Immature natural killer cell (primary cell): ENCODE data around the gene EPG5. TPM values are rescaled to one million over a fixed set of nuclear protein-coding genes. Genes with fewer than 3 reads are reported as not detected.
"Not testable (repeated sequence)": the region's sequence is repeated elsewhere in the genome, so short reads cannot be mapped to it uniquely, and the experiment has no call there.

Source experiments
- DNase-seq, 3 donors: peaks; one replicate each; pipeline ENCODE4 v3.0.0; 2022; ENCODE audit warnings: mixed read lengths in 1 of 3
- H3K27ac Mint-ChIP-seq, 6 donors: one replicate each; pipeline ENCODE4 v1.8.0; 2020; ENCODE audit warnings: mixed read lengths in 6 of 6, mild to moderate bottlenecking in 5 of 6, inconsistent platforms in 4 of 6, moderate library complexity in 3 of 6
- H3K27me3 Mint-ChIP-seq, 3 donors: one replicate each; pipeline ENCODE4 v1.8.0; 2020 to 2021; ENCODE audit warnings: low read depth in 3 of 3, mild to moderate bottlenecking in 3 of 3, mixed read lengths in 3 of 3, moderate library complexity in 3 of 3, inconsistent platforms in 1 of 3
- H3K36me3 Mint-ChIP-seq, 3 donors: one replicate each; pipeline ENCODE4 v1.8.0; 2020; ENCODE audit warnings: mixed read lengths in 3 of 3, inconsistent platforms in 2 of 3, mild to moderate bottlenecking in 2 of 3
- H3K4me1 Mint-ChIP-seq, 2 donors: one replicate each; pipeline ENCODE4 v1.8.0; 2020; ENCODE audit warnings: inconsistent platforms in 2 of 2, mild to moderate bottlenecking in 2 of 2, mixed read lengths in 2 of 2, moderate library complexity in 1 of 2
- H3K4me3 Mint-ChIP-seq, 5 donors: one replicate each; pipeline ENCODE4 v1.8.0; 2020; ENCODE audit warnings: mild to moderate bottlenecking in 5 of 5, mixed read lengths in 5 of 5, inconsistent platforms in 3 of 5, moderate library complexity in 3 of 5
- H3K9me3 Mint-ChIP-seq, 6 donors: one replicate each; pipeline ENCODE4 v1.8.0; 2020; ENCODE audit warnings: mild to moderate bottlenecking in 6 of 6, mixed read lengths in 6 of 6, inconsistent platforms in 4 of 6, moderate library complexity in 3 of 6
- polyA plus RNA-seq, 3 donors: library from polyadenylated mRNA; unstranded; fragments of 300-500 nt; fragmentation: Illumina TruSeq; gene quantifications; one replicate each; pipeline ENCODE4 v1.2.3, GENCODE V29; 2021

Gene EPG5
- polyA plus RNA-seq, 3 donors from 2014 or later: 2.9 to 6.5 (median 5.3) TPM

GRCh38 chr18:45863469-45863868 lies 103.7 kb downstream of the EPG5 start:
- Mint-ChIP-seq H3K27me3 (no peaks in the 10 kb centered on the region), H3K36me3 (peaks cover 46 to 85% (median 65%) of the 10 kb centered on the region in 3 donors), H3K27ac (peak overlapping the region in 2 of 6 donors; percentile 7 to 33), H3K4me3 (no peak overlapping the region), H3K4me1 (no peaks in the 10 kb centered on the region), H3K9me3 (no peaks in the 10 kb centered on the region)
- no peak for DNase-seq

DNA sequence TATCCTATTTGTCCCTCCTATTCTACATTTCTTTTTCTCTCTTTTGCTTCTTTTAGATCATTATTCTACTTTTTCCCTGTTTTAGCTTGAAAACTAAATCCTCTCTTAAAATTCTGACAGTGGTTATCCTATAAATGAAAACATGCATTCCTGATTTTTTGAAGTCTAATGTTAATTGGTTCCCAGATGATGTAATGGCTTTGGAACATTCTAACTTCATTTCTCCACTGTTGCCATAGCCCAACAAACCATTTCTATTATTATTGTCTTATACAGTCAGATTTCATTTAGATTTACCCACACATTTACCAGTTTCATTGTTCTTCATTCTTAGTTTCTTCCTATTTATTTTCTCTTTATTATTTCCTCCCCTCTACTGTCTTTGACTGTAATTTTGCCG lies 105.2 kb downstream of the EPG5 start:
- DNase-seq: no peak
- H3K4me3 Mint-ChIP-seq: no peak overlapping the region
- no peaks in the 10 kb centered on the region for H3K9me3 Mint-ChIP-seq
- H3K27ac Mint-ChIP-seq: peak overlapping the region in 3 of 6 donors; percentile 7 to 41 (median 37)
- no peaks in the 10 kb centered on the region for H3K4me1 Mint-ChIP-seq
- H3K27me3 Mint-ChIP-seq: no peaks in the 10 kb centered on the region
- peaks cover 52 to 83% (median 61%) of the 10 kb centered on the region in 3 donors for H3K36me3 Mint-ChIP-seq

- H3K4me1 Mint-ChIP-seq: no peaks in the 10 kb centered on the region
- no peak overlapping the region for H3K4me3 Mint-ChIP-seq
- H3K27me3 Mint-ChIP-seq: no peaks in the 10 kb centered on the region
- no peaks in the 10 kb centered on the region for H3K9me3 Mint-ChIP-seq
- H3K36me3 Mint-ChIP-seq: peaks cover 52 to 83% (median 62%) of the 10 kb centered on the region in 3 donors
- DNase-seq: no peak
- peak overlapping the region in 1 of 6 donors; percentile 41 for H3K27ac Mint-ChIP-seq
Observed at GRCh38 chr18:45860971-45861370, 106.2 kb downstream of the EPG5 start.

- DNase-seq: no peak
- Mint-ChIP-seq H3K36me3 (peaks cover 47 to 83% (median 62%) of the 10 kb centered on the region in 3 donors), H3K9me3 (no peaks in the 10 kb centered on the region), H3K4me3 (no peak overlapping the region), H3K4me1 (no peaks in the 10 kb centered on the region), H3K27me3 (no peaks in the 10 kb centered on the region), H3K27ac (peak overlapping the region in 1 of 6 donors; percentile 24)
Observed at GRCh38 chr18:45860492-45860891, 106.6 kb downstream of the EPG5 start.

DNA sequence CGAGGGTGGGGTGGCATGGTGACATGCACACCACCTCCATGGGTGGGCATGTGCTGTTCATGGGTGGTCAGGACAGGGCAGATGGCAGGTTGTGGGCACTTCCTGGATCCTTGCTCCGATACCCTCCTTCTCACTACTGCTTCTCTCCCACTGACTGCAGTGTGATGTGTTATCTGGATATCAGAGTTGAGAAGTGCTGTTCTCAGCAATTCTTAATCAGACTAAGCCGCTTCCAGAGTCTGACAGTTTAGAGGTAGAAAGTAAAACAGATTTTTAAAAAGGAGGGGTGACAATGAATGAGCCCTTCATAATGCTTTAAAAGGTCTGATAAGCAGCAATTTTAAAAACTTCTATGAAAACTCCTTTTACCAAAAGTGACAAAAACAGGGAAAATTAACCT lies 107.8 kb downstream of the EPG5 start:
- Mint-ChIP-seq H3K9me3 (no peaks in the 10 kb centered on the region), H3K36me3 (peaks cover 39 to 79% (median 57%) of the 10 kb centered on the region in 3 donors), H3K4me3 (no peak overlapping the region), H3K4me1 (no peaks in the 10 kb centered on the region), H3K27me3 (peaks cover 0 to 2% (median 0%) of the 10 kb centered on the region in 3 donors), H3K27ac (no peak overlapping the region)
- no peak for DNase-seq

- H3K4me3 Mint-ChIP-seq: no peak overlapping the region
- H3K36me3 Mint-ChIP-seq: peaks cover 23 to 79% (median 54%) of the 10 kb centered on the region in 3 donors
- no peaks in the 10 kb centered on the region for H3K9me3 Mint-ChIP-seq
- peaks cover 0 to 2% of the 10 kb centered on the region in 2 donors for H3K4me1 Mint-ChIP-seq
- no peak overlapping the region for H3K27ac Mint-ChIP-seq
- H3K27me3 Mint-ChIP-seq: peaks cover 0 to 3% (median 2%) of the 10 kb centered on the region in 3 donors
- no peak for DNase-seq
Observed at GRCh38 chr18:45856531-45856930, 110.6 kb downstream of the EPG5 start.

DNA sequence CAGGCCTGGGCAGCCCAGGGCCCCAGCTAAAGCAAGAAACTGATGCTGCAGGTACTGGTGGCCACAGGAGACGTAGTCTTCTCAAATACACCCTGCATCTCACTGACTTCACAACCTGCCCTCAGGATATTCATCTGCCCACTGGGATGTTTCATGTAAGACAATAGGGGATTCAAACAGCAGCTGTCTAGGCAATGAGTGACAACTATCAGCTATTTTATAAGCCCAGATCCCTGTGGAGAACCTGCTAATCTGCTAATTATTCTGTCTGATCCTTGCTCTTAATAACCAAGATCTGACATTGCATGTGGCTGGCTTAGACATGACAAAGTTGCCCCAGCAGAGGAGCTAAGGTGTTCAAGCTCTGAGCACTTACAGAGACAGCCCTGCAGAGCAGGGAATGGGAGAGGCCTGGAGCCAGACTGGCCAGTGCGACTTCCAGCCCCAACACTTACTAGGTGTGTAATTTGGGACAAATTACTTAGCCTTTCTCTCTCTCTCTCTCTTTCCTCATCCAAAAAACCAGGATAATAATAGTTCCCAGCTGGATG lies 113.0 kb downstream of the EPG5 start:
- DNase-seq: no peak
- Mint-ChIP-seq H3K27ac (peak overlapping the region in 2 of 6 donors; percentile 19 to 58), H3K36me3 (peaks cover 22 to 78% (median 42%) of the 10 kb centered on the region in 3 donors), H3K4me3 (no peak overlapping the region), H3K27me3 (peaks cover 2 to 3% (median 2%) of the 10 kb centered on the region in 3 donors), H3K9me3 (no peaks in the 10 kb centered on the region), H3K4me1 (peaks cover 0 to 2% of the 10 kb centered on the region in 2 donors)

DNA sequence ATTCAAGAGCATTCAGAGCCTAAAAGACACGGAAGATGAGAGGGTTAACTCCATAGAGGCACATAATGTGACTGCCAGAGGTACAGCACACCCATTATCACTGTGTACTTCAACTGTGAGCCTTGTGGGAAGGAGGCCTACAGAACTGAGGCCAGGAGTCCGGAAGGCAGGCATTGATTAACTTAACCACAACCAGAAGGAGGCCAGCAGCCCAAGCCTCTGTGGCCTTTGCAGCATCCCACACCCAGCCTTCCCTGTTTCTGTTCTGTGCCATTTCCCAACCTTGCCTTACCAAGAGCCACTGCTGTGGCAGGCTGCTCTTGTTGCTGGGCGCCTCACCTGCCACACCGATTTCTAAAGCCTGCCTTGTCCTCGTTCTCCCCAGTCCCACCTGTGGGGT lies 114.5 kb downstream of the EPG5 start:
- DNase-seq: no peak
- peaks cover 22 to 66% (median 40%) of the 10 kb centered on the region in 3 donors for H3K36me3 Mint-ChIP-seq
- H3K4me3 Mint-ChIP-seq: no peak overlapping the region
- peaks cover 2 to 3% (median 2%) of the 10 kb centered on the region in 3 donors for H3K27me3 Mint-ChIP-seq
- peaks cover 2 to 8% of the 10 kb centered on the region in 2 donors for H3K4me1 Mint-ChIP-seq
- H3K27ac Mint-ChIP-seq: peak overlapping the region in 3 of 6 donors; percentile 4 to 67 (median 48)
- H3K9me3 Mint-ChIP-seq: no peaks in the 10 kb centered on the region

GRCh38 chr18:45851161-45851925 lies 115.8 kb downstream of the EPG5 start:
- DNase-seq: no peak
- H3K27me3 Mint-ChIP-seq: peaks cover 2 to 5% (median 2%) of the 10 kb centered on the region in 3 donors
- H3K9me3 Mint-ChIP-seq: no peaks in the 10 kb centered on the region
- peak overlapping the region in 4 of 6 donors; percentile 1 to 24 (median 12) for H3K27ac Mint-ChIP-seq
- H3K36me3 Mint-ChIP-seq: peaks cover 18 to 57% (median 36%) of the 10 kb centered on the region in 3 donors
- no peak overlapping the region for H3K4me3 Mint-ChIP-seq
- H3K4me1 Mint-ChIP-seq: peaks cover 10 to 19% of the 10 kb centered on the region in 2 donors

DNA sequence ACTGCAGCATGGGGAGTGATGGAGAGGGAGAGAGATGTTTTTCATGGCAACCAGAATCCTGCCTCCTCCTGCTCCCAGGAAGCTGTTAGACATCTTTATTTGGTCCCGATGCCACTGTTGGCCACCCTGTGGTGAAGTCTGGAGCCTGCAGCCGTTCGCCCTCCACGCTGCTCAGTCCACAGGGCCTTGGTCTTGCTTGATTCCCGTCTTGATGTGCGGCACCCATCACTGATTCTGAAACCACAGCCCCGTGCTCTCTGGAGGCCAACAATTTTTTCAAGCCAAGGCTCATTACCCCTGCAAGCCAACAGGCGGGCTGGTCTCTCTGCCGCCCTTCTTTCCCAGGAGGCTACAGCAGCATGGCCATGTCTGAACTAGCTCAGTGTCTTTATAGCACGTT lies 117.1 kb downstream of the EPG5 start:
- H3K4me3 Mint-ChIP-seq: no peak overlapping the region
- peak overlapping the region in 2 of 6 donors; percentile 28 to 44 for H3K27ac Mint-ChIP-seq
- H3K4me1 Mint-ChIP-seq: peaks cover 12 to 19% of the 10 kb centered on the region in 2 donors
- H3K27me3 Mint-ChIP-seq: peaks cover 2 to 6% (median 2%) of the 10 kb centered on the region in 3 donors
- H3K36me3 Mint-ChIP-seq: peaks cover 18 to 44% (median 23%) of the 10 kb centered on the region in 3 donors
- no peaks in the 10 kb centered on the region for H3K9me3 Mint-ChIP-seq
- no peak for DNase-seq

GRCh38 chr18:45849529-45849928 lies 117.6 kb downstream of the EPG5 start:
- Mint-ChIP-seq H3K9me3 (no peaks in the 10 kb centered on the region), H3K36me3 (peaks cover 18 to 42% (median 21%) of the 10 kb centered on the region in 3 donors), H3K4me1 (peaks cover 12 to 19% of the 10 kb centered on the region in 2 donors), H3K27ac (peak overlapping the region in 1 of 6 donors; percentile 28), H3K4me3 (no peak overlapping the region), H3K27me3 (peaks cover 0 to 6% (median 2%) of the 10 kb centered on the region in 3 donors)
- no peak for DNase-seq

DNA sequence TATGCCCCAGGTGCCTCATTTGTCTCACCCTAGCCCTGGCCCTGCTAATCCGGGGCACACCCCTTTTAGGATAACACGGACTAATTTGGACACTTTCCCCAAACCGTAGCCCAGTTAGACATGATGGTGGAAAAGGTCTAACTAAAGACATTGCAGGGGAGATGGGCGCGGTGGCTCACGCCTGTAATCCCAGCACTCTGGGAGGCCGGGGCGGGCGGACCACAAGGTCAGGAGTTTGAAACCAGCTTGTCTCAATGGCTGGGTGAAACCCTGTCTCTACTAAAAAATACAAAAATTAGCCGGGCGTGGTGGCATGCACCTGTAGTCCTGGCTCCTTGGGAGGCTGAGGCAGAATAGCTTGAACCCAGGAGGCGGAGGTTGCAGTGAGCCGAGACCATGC lies 118.5 kb downstream of the EPG5 start:
- H3K4me3 Mint-ChIP-seq, H3K27me3 Mint-ChIP-seq, DNase-seq, H3K9me3 Mint-ChIP-seq: not testable (repeated sequence)
- Mint-ChIP-seq H3K4me1 (peaks cover 12 to 19% of the 10 kb centered on the region in 2 donors), H3K27ac (peak overlapping the region in 2 of 6 donors; percentile 44 to 57), H3K36me3 (peaks cover 18 to 39% (median 21%) of the 10 kb centered on the region in 3 donors)

DNA sequence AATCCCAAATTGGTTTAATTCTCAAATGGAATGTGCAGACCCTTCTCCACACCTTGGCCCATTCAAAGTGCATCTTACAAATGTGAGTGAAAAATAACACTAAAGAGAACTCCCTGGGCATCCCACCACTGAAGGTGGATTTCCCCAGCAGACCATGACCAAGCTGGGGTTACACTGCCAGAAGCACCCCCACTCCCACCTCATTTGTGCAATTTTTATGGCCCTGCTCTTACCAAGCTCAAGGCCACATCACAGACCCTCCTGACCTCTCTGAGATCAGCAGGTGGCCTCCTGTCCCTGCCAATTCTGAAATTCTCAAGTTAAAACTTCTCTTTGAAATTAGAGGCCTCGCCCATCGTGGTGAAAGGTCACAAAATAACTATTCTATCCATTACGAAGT lies 120.0 kb downstream of the EPG5 start:
- H3K36me3 Mint-ChIP-seq: peaks cover 16 to 25% (median 18%) of the 10 kb centered on the region in 3 donors
- H3K4me1 Mint-ChIP-seq: peaks cover 10 to 19% of the 10 kb centered on the region in 2 donors
- peaks cover 0 to 5% (median 2%) of the 10 kb centered on the region in 3 donors for H3K27me3 Mint-ChIP-seq
- no peaks in the 10 kb centered on the region for H3K9me3 Mint-ChIP-seq
- peak overlapping the region; percentile 25 to 77 (median 64) for H3K27ac Mint-ChIP-seq
- no peak for DNase-seq
- H3K4me3 Mint-ChIP-seq: no peak overlapping the region

- H3K4me1 Mint-ChIP-seq: peaks cover 10 to 19% of the 10 kb centered on the region in 2 donors
- DNase-seq: no peak
- H3K36me3 Mint-ChIP-seq: peaks cover 7 to 10% (median 9%) of the 10 kb centered on the region in 3 donors
- H3K9me3 Mint-ChIP-seq: no peaks in the 10 kb centered on the region
- peaks cover 2 to 6% (median 5%) of the 10 kb centered on the region in 3 donors for H3K27me3 Mint-ChIP-seq
- no peak overlapping the region for H3K4me3 Mint-ChIP-seq
- peak overlapping the region in 2 of 6 donors; percentile 37 to 58 for H3K27ac Mint-ChIP-seq
Observed at GRCh38 chr18:45845410-45845809, 121.7 kb downstream of the EPG5 start.
